ENCODE data around the gene CNTN5.
"Not testable (repeated sequence)": the region's sequence is repeated elsewhere in the genome, so short reads cannot be mapped to it uniquely, and the experiment has no call there.

CNTN5 gene

GRCh38 chr11:99791354-99791753 is 770.6 kb downstream of the CNTN5 start:
- no peak for DNase-seq

- no peak for DNase-seq
Measured at GRCh38 chr11:99795999-99796398, 775.2 kb downstream of the CNTN5 start.

GRCh38 chr11:99803501-99803900 is 782.8 kb downstream of the CNTN5 start:
- DNase-seq, result no peak

- DNase-seq, result no peak
Measured at GRCh38 chr11:99812516-99812915, 791.8 kb downstream of the CNTN5 start.

GRCh38 chr11:99814021-99814420 is 793.3 kb downstream of the CNTN5 start:
- DNase-seq, result no peak

GRCh38 chr11:99814738-99815137 is 794.0 kb downstream of the CNTN5 start:
- no peak for DNase-seq

GRCh38 chr11:99818991-99819390 is 798.2 kb downstream of the CNTN5 start:
- no peak for DNase-seq

GRCh38 chr11:99822846-99823565 is 802.3 kb downstream of the CNTN5 start:
- DNase-seq, result no peak

- not testable (repeated sequence) for DNase-seq
Measured at GRCh38 chr11:99836739-99837138, 816.0 kb downstream of the CNTN5 start.

- DNase-seq, result no peak
Measured at GRCh38 chr11:99841885-99842284, 821.1 kb downstream of the CNTN5 start.

GRCh38 chr11:99865951-99866350 is 845.2 kb downstream of the CNTN5 start:
- DNase-seq, result no peak

GRCh38 chr11:99881610-99882009 is 860.9 kb downstream of the CNTN5 start:
- no peak for DNase-seq

- no peak for DNase-seq
Measured at GRCh38 chr11:99884750-99885149, 864.0 kb downstream of the CNTN5 start.

- no peak for DNase-seq
Measured at GRCh38 chr11:99887481-99887880, 866.7 kb downstream of the CNTN5 start.

- DNase-seq, result no peak
Measured at GRCh38 chr11:99893811-99894210, 873.1 kb downstream of the CNTN5 start.

GRCh38 chr11:99901175-99901574 is 880.4 kb downstream of the CNTN5 start:
- no peak for DNase-seq

- no peak for DNase-seq
Measured at GRCh38 chr11:99911116-99911515, 890.4 kb downstream of the CNTN5 start.

- no peak for DNase-seq
Measured at GRCh38 chr11:99916078-99916477, 895.3 kb downstream of the CNTN5 start.

GRCh38 chr11:99918761-99919160 is 898.0 kb downstream of the CNTN5 start:
- DNase-seq, result no peak

GRCh38 chr11:99920956-99921355 is 900.2 kb downstream of the CNTN5 start:
- no peak for DNase-seq

- DNase-seq, result no peak
Measured at GRCh38 chr11:99925968-99926367, 905.2 kb downstream of the CNTN5 start.

GRCh38 chr11:99932684-99933083 is 911.9 kb downstream of the CNTN5 start:
- no peak for DNase-seq

- DNase-seq, result no peak
Measured at GRCh38 chr11:99934008-99934407, 913.3 kb downstream of the CNTN5 start.

- DNase-seq, result no peak
Measured at GRCh38 chr11:99937330-99937729, 916.6 kb downstream of the CNTN5 start.

- no peak for DNase-seq
Measured at GRCh38 chr11:99952816-99953215, 932.1 kb downstream of the CNTN5 start.
